IPS-15b (cell line): ENCODE results near the gene DPP4.

ENCODE experiments used
- H3K27me3 ChIP-seq: one replicate; pipeline ENCODE4 v1.6.1; 2013; ENCODE audit warnings: low read length; ENCODE audit not compliant: control insufficient read depth, insufficient read depth
- H3K36me3 ChIP-seq: one replicate; pipeline ENCODE4 v1.6.1; 2013; ENCODE audit warnings: low read length; ENCODE audit not compliant: control insufficient read depth, insufficient read depth
- H3K4me1 ChIP-seq: one replicate; pipeline ENCODE4 v1.6.1; 2013; ENCODE audit warnings: mild to moderate bottlenecking, low read length; ENCODE audit not compliant: control insufficient read depth, insufficient read depth
- H3K4me3 ChIP-seq: one replicate; pipeline ENCODE4 v1.5.1; 2013; ENCODE audit warnings: low read depth, low read length
- H3K9ac ChIP-seq: one replicate; pipeline ENCODE4 v1.6.1; 2013; ENCODE audit warnings: low read depth, mild to moderate bottlenecking, low read length
- H3K9me3 ChIP-seq: one replicate; pipeline ENCODE4 v1.6.1; 2013; ENCODE audit warnings: mild to moderate bottlenecking, low read length; ENCODE audit not compliant: control insufficient read depth, insufficient read depth

The DPP4 gene

GRCh38 chr2:162103443-162104009 is 29.5 kb upstream of the DPP4 start:
- Histone ChIP-seq H3K4me1 (no peaks in the 10 kb centered on the region), H3K9me3 (no peaks in the 10 kb centered on the region), H3K9ac (no peak overlapping the region), H3K36me3 (no peaks in the 10 kb centered on the region), H3K27me3 (no peaks in the 10 kb centered on the region), H3K4me3 (no peak overlapping the region)

GRCh38 chr2:162100579-162100978 is 26.6 kb upstream of the DPP4 start:
- Histone ChIP-seq H3K4me1 (no peaks in the 10 kb centered on the region), H3K27me3 (no peaks in the 10 kb centered on the region), H3K36me3 (no peaks in the 10 kb centered on the region), H3K4me3 (no peak overlapping the region), H3K9ac (no peak overlapping the region), H3K9me3 (no peaks in the 10 kb centered on the region)

GRCh38 chr2:162099836-162100235 is 25.8 kb upstream of the DPP4 start:
- Histone ChIP-seq H3K9me3 (no peaks in the 10 kb centered on the region), H3K9ac (no peak overlapping the region), H3K4me3 (no peak overlapping the region), H3K27me3 (no peaks in the 10 kb centered on the region), H3K4me1 (no peaks in the 10 kb centered on the region), H3K36me3 (no peaks in the 10 kb centered on the region)

- Histone ChIP-seq H3K4me3 (no peak overlapping the region), H3K4me1 (no peaks in the 10 kb centered on the region), H3K9me3 (no peaks in the 10 kb centered on the region), H3K9ac (no peak overlapping the region), H3K36me3 (no peaks in the 10 kb centered on the region), H3K27me3 (no peaks in the 10 kb centered on the region)
These were observed 18.9 kb upstream of the DPP4 start for GRCh38 chr2:162092658-162093556.

- Histone ChIP-seq H3K4me3 (no peak overlapping the region), H3K27me3 (no peaks in the 10 kb centered on the region), H3K9ac (no peak overlapping the region), H3K36me3 (no peaks in the 10 kb centered on the region), H3K4me1 (no peaks in the 10 kb centered on the region), H3K9me3 (no peaks in the 10 kb centered on the region)
These were observed 18.0 kb upstream of the DPP4 start for GRCh38 chr2:162092008-162092390.

GRCh38 chr2:162091325-162092007 is 17.5 kb upstream of the DPP4 start:
- H3K36me3 ChIP-seq, result no peaks in the 10 kb centered on the region
- no peaks in the 10 kb centered on the region for H3K9me3 ChIP-seq
- H3K27me3 ChIP-seq, result no peaks in the 10 kb centered on the region
- H3K4me1 ChIP-seq, result no peaks in the 10 kb centered on the region
- H3K9ac ChIP-seq, result no peak overlapping the region
- no peak overlapping the region for H3K4me3 ChIP-seq

- H3K4me3 ChIP-seq, result no peak overlapping the region
- no peaks in the 10 kb centered on the region for H3K36me3 ChIP-seq
- no peak overlapping the region for H3K9ac ChIP-seq
- no peaks in the 10 kb centered on the region for H3K27me3 ChIP-seq
- H3K9me3 ChIP-seq, result no peaks in the 10 kb centered on the region
- H3K4me1 ChIP-seq, result no peaks in the 10 kb centered on the region
These were observed 16.1 kb upstream of the DPP4 start for GRCh38 chr2:162090109-162090508.

- Histone ChIP-seq H3K4me3 (no peak overlapping the region), H3K27me3 (no peaks in the 10 kb centered on the region), H3K9ac (no peak overlapping the region), H3K4me1 (no peaks in the 10 kb centered on the region), H3K36me3 (no peaks in the 10 kb centered on the region), H3K9me3 (no peaks in the 10 kb centered on the region)
These were observed 12.9 kb upstream of the DPP4 start for GRCh38 chr2:162086904-162087303.

GRCh38 chr2:162085090-162085891 is 11.3 kb upstream of the DPP4 start:
- H3K36me3 ChIP-seq, result no peaks in the 10 kb centered on the region
- no peak overlapping the region for H3K4me3 ChIP-seq
- no peaks in the 10 kb centered on the region for H3K4me1 ChIP-seq
- H3K9ac ChIP-seq, result no peak overlapping the region
- H3K9me3 ChIP-seq, result no peaks in the 10 kb centered on the region
- no peaks in the 10 kb centered on the region for H3K27me3 ChIP-seq

- Histone ChIP-seq H3K36me3 (no peaks in the 10 kb centered on the region), H3K4me3 (no peak overlapping the region), H3K9ac (no peak overlapping the region), H3K4me1 (no peaks in the 10 kb centered on the region), H3K27me3 (no peaks in the 10 kb centered on the region), H3K9me3 (no peaks in the 10 kb centered on the region)
These were observed 10.5 kb upstream of the DPP4 start for GRCh38 chr2:162084536-162084935.

GRCh38 chr2:162082681-162083080 is 8.7 kb upstream of the DPP4 start:
- no peak overlapping the region for H3K4me3 ChIP-seq
- no peaks in the 10 kb centered on the region for H3K27me3 ChIP-seq
- no peaks in the 10 kb centered on the region for H3K36me3 ChIP-seq
- no peaks in the 10 kb centered on the region for H3K4me1 ChIP-seq
- no peak overlapping the region for H3K9ac ChIP-seq
- H3K9me3 ChIP-seq, result peaks cover 4% of the 10 kb centered on the region
